H1 (cell line): Measurements from ENCODE around the gene RAB10. TPM values are rescaled to one million over a fixed set of nuclear protein-coding genes. Genes with fewer than 3 reads are reported as not detected.

ENCODE experiments used
- CTCF ChIA-PET: fragments of 300-600 bp; sonication (Branson Sonifier 250); formaldehyde crosslinking; loops from one replicate; lab custom pipeline; 2021; ENCODE audit not compliant: partially characterized antibody; lab: Charles Lee
- POLR2A ChIA-PET: fragments of 300-600 bp; sonication (Branson Sonifier 250); formaldehyde crosslinking; loops from one replicate; lab custom pipeline; 2021; ENCODE audit warnings: inconsistent platforms; ENCODE audit not compliant: partially characterized antibody; lab: Charles Lee
- DNase-seq, 2 experiments: peaks; one replicate each; pipeline versions ENCODE4 v3.0.0 to v3.0.0-alpha.2; 2010 to 2022; ENCODE audit warnings: low spot score in 2 of 2, low read depth in 1 of 2, mixed read lengths in 1 of 2
- FAIRE-seq: peaks from 2 replicates; lab custom pipeline; 2011; peaks lifted over from hg19 to GRCh38; lab: Jason Lieb, UNC
- H2AFZ ChIP-seq: 2 replicates; pipeline ENCODE4 v1.8.1; 2012; ENCODE audit warnings: low read length, inconsistent platforms
- H2AK5ac ChIP-seq: 2 replicates; pipeline ENCODE4 v1.6.1; 2013; ENCODE audit warnings: low read depth, low read length
- H2BK120ac ChIP-seq: replicated peaks from 2 replicates; pipeline ENCODE3; 2013; ENCODE audit warnings: low read depth, low read length, inconsistent platforms
- H2BK12ac ChIP-seq: 2 replicates; pipeline ENCODE4 v1.6.1; 2013; ENCODE audit warnings: low read depth, low read length
- H2BK15ac ChIP-seq: 2 replicates; pipeline ENCODE4 v1.6.1; 2013; ENCODE audit warnings: low read length
- H2BK20ac ChIP-seq: 2 replicates; pipeline ENCODE4 v1.6.1; 2013; ENCODE audit warnings: low read length
- H2BK5ac ChIP-seq: 2 replicates; pipeline ENCODE4 v1.6.1; 2013; ENCODE audit warnings: low read depth, low read length
- H3K14ac ChIP-seq: 2 replicates; pipeline ENCODE4 v1.6.1; 2013; ENCODE audit warnings: inconsistent platforms; ENCODE audit not compliant: insufficient read length
- H3K18ac ChIP-seq: 2 replicates; pipeline ENCODE4 v1.6.1; 2013; ENCODE audit warnings: low read length; ENCODE audit errors: extremely low read depth
- H3K23ac ChIP-seq: 2 replicates; pipeline ENCODE4 v1.6.1; 2013; ENCODE audit warnings: inconsistent platforms; ENCODE audit not compliant: insufficient read length
- H3K23me2 ChIP-seq: 2 replicates; pipeline ENCODE4 v1.6.1; 2013; ENCODE audit warnings: low read depth, low read length
- H3K27ac ChIP-seq: 2 replicates; pipeline ENCODE4 v1.6.1; 2011; ENCODE audit warnings: low read depth, low read length, inconsistent platforms
- H3K27me3 ChIP-seq, 4 experiments: replicated peaks in 1 of 4; 1 replicate in 1 of 4; 2 replicates in 3 of 4; pipeline versions ENCODE4 v1.6.1 to v1.8.1; 2011 to 2013; ENCODE audit warnings: low read length in 3 of 4, mild to moderate bottlenecking in 3 of 4, inconsistent platforms in 2 of 4, mixed read lengths in 2 of 4, moderate library complexity in 1 of 4; ENCODE audit not compliant: control insufficient read depth in 3 of 4, insufficient read depth in 3 of 4; ENCODE audit errors: extremely low read depth in 1 of 4
- H3K36me3 ChIP-seq, 4 experiments: 2 replicates each; pipeline versions ENCODE4 v1.6.1 to v1.8.1; 2011 to 2013; ENCODE audit warnings: mild to moderate bottlenecking in 4 of 4, low read length in 3 of 4, moderate library complexity in 2 of 4, control low read depth in 1 of 4, inconsistent platforms in 1 of 4; ENCODE audit not compliant: insufficient read depth in 4 of 4, control insufficient read depth in 2 of 4
- H3K4ac ChIP-seq: replicated peaks from 2 replicates; pipeline ENCODE3; 2013; ENCODE audit warnings: low read length, low read depth, mixed read lengths, inconsistent platforms; ENCODE audit not compliant: insufficient read length
- H3K4me1 ChIP-seq, 4 experiments: replicated peaks in 1 of 4; 1 replicate in 1 of 4; 2 replicates in 3 of 4; pipeline versions ENCODE4 v1.6.1 to v1.8.1; 2011 to 2013; ENCODE audit warnings: low read length in 3 of 4, inconsistent platforms in 2 of 4, mixed read lengths in 1 of 4; ENCODE audit not compliant: insufficient read depth in 4 of 4, control insufficient read depth in 3 of 4
- H3K4me2 ChIP-seq, 2 experiments: 2 replicates each; pipeline versions ENCODE4 v1.6.1 to v1.8.1; 2011 to 2013; ENCODE audit warnings: low read depth in 2 of 2, low read length in 2 of 2, control low read depth in 1 of 2, inconsistent platforms in 1 of 2, mild to moderate bottlenecking in 1 of 2; ENCODE audit not compliant: insufficient read depth in 1 of 2
- H3K4me3 ChIP-seq, 4 experiments: fragments of 200-600, 300-600 bp in 1 of 4; sonication (generic), shearing (Covaris generic), sonication (Bioruptor Twin) in 1 of 4; 2 replicates each; pipeline versions ENCODE4 v1.5.1 to v1.8.1; 2011 to 2016; ENCODE audit warnings: low read length in 4 of 4, low read depth in 3 of 4, control low read depth in 2 of 4, inconsistent platforms in 2 of 4, mild to moderate bottlenecking in 2 of 4, mixed read lengths in 1 of 4, moderate library complexity in 1 of 4; ENCODE audit not compliant: insufficient read depth in 2 of 4; ENCODE audit errors: extremely low read depth in 1 of 4
- H3K56ac ChIP-seq: replicated peaks from 2 replicates; pipeline ENCODE3; 2013; ENCODE audit warnings: low read depth, mild to moderate bottlenecking, mixed read lengths, low read length, inconsistent platforms; ENCODE audit not compliant: insufficient read length
- H3K79me1 ChIP-seq: 2 replicates; pipeline ENCODE4 v1.6.1; 2013; ENCODE audit warnings: low read depth, low read length, control low read depth
- H3K79me2 ChIP-seq, 2 experiments: 2 replicates each; pipeline versions ENCODE4 v1.6.1 to v1.8.1; 2012 to 2013; ENCODE audit warnings: low read length in 2 of 2, mild to moderate bottlenecking in 2 of 2, inconsistent platforms in 1 of 2; ENCODE audit not compliant: insufficient read depth in 2 of 2, control insufficient read depth in 1 of 2
- H3K9ac ChIP-seq, 4 experiments: replicated peaks in 1 of 4; 1 replicate in 1 of 4; 2 replicates in 3 of 4; pipeline versions ENCODE4 v1.6.1 to v1.8.1; 2011 to 2013; ENCODE audit warnings: low read depth in 3 of 4, low read length in 3 of 4, control low read depth in 2 of 4, mild to moderate bottlenecking in 2 of 4, moderate library complexity in 2 of 4, inconsistent platforms in 1 of 4; ENCODE audit errors: extremely low read depth in 1 of 4
- H3K9me3 ChIP-seq, 2 experiments: 2 replicates each; pipeline versions ENCODE4 v1.6.1 to v1.8.1; 2012 to 2013; ENCODE audit warnings: mild to moderate bottlenecking in 2 of 2, moderate library complexity in 2 of 2, control low read depth in 1 of 2, inconsistent platforms in 1 of 2, low read depth in 1 of 2, low read length in 1 of 2, mixed read lengths in 1 of 2; ENCODE audit not compliant: insufficient read depth in 2 of 2
- H4K20me1 ChIP-seq, 2 experiments: replicated peaks in 1 of 2; 2 replicates each; pipeline versions ENCODE3 to v1.8.1; 2011 to 2013; ENCODE audit warnings: inconsistent platforms in 2 of 2, low read length in 2 of 2, mild to moderate bottlenecking in 1 of 2; ENCODE audit not compliant: insufficient read depth in 2 of 2, control insufficient read depth in 1 of 2
- H4K5ac ChIP-seq: 2 replicates; pipeline ENCODE4 v1.6.1; 2013; ENCODE audit warnings: low read length, low read depth, mixed read lengths, inconsistent platforms; ENCODE audit not compliant: insufficient read length
- H4K8ac ChIP-seq: 2 replicates; pipeline ENCODE4 v1.8.0; 2013; ENCODE audit warnings: mild to moderate bottlenecking, moderate library complexity, low read length, inconsistent platforms; ENCODE audit not compliant: insufficient read depth; ENCODE audit errors: extremely low read depth
- H4K91ac ChIP-seq: replicated peaks from 2 replicates; pipeline ENCODE3; 2013; ENCODE audit warnings: low read length, mixed read lengths, inconsistent platforms; ENCODE audit not compliant: insufficient read length
- CTBP2 ChIP-seq: IDR thresholded peaks from 2 replicates; pipeline ENCODE4 v1.7.0; 2011; ENCODE audit warnings: borderline replicate concordance, mild to moderate bottlenecking, moderate library complexity, mixed read lengths, low read length; ENCODE audit not compliant: insufficient read depth, insufficient read length
- RAD21 ChIP-seq, 2 experiments: IDR thresholded peaks in 1 of 2; conservative IDR thresholded peaks in 1 of 2; 2 replicates each; pipeline ENCODE4 v1.6.1; 2011; ENCODE audit warnings: low read depth in 2 of 2, low read length in 2 of 2, improper control_type of control experiment in 1 of 2, inconsistent platforms in 1 of 2, mild to moderate bottlenecking in 1 of 2, moderate library complexity in 1 of 2
- SAP30 ChIP-seq: fragments of 300-600 bp; sonication (generic); IDR thresholded peaks from 2 replicates; pipeline ENCODE4 v1.7.1; 2012; ENCODE audit warnings: low read length, moderate library complexity, mild to moderate bottlenecking, inconsistent platforms; ENCODE audit not compliant: insufficient read depth, insufficient replicate concordance
- TCF12 ChIP-seq: IDR thresholded peaks from 2 replicates; pipeline ENCODE4 v1.6.1; 2011; ENCODE audit warnings: low read depth, mild to moderate bottlenecking, low read length
- WGBS, 2 experiments: shearing (Covaris generic) in 1 of 2; methylation state at CpG; one replicate each; pipeline versions ENCODE4 v1.1.6 to v1.1.7; 2013 to 2015; ENCODE audit warnings: low lambda C conversion rate in 2 of 2, mixed read lengths in 2 of 2, inconsistent platforms in 1 of 2, low coverage in 1 of 2, missing lambda C conversion rate in 1 of 2; ENCODE audit not compliant: insufficient replicate concordance in 2 of 2, insufficient coverage in 1 of 2, insufficient read length in 1 of 2; ENCODE audit errors: extremely low coverage in 1 of 2, missing lambda C conversion rate in 1 of 2; 5-methylcytosine and 5-hydroxymethylcytosine counted together
- polyA plus RNA-seq, 7 experiments: library from polyadenylated mRNA; depleted of rRNA in 3 of 7; stranded (reverse) in 5 of 7; unstranded in 2 of 7; fragments of >200 nt in 5 of 7; fragments of 200-250 nt in 2 of 7; gene quantifications; 1 replicate in 5 of 7; 2 replicates in 1 of 7; 4 replicates in 1 of 7; pipeline versions ENCODE4 v1.2.1 to v1.2.3, GENCODE V29; 2011 to 2013; ENCODE audit warnings: missing spikeins in 2 of 7, mixed read lengths in 2 of 7
- total RNA-seq: library from RNA; stranded (reverse); fragmentation: NEBNext Ultra II Directional; extraction: Animal tissue kit (Norgen Biotek cat#: 25700); gene quantifications from 2 replicates; pipeline ENCODE4 v1.2.1, GENCODE V29; 2021
- TF ChIP-seq, protein P1 (sequence below), 3 experiments: IDR thresholded peaks; 1 replicate in 2 of 3; 2 replicates in 1 of 3; pipeline versions ENCODE4 v1.5.1 to v1.6.1; 2011; ENCODE audit warnings: low read length in 3 of 3, mild to moderate bottlenecking in 3 of 3, inconsistent platforms in 2 of 3, low read depth in 1 of 3, moderate library complexity in 1 of 3; ENCODE audit not compliant: insufficient read depth in 1 of 3; ENCODE audit errors: control extremely low read depth in 1 of 3

The RAB10 gene
- total and polyA plus RNA-seq, 2 of the 8 experiments (the other 6 are each of a cell fraction or from before 2014, with no cell fraction given) = 42.6 to 136 TPM

GRCh38 chr2:26144953-26145680, 111.2 kb downstream of the RAB10 start:
- no peak overlapping the region for H3K27ac ChIP-seq
- H3K18ac ChIP-seq = no peak overlapping the region
- H3K4ac ChIP-seq = no peak overlapping the region
- H4K8ac ChIP-seq = no peak overlapping the region
- no peaks in the 10 kb centered on the region for H3K79me2 ChIP-seq
- ChIA-PET CTCF (interaction anchor here (0.6 to 11.3 kb wide), 38 partner anchors 9 to 1600 kb away, joined by 3 to 92 read pairs (median 4); partner anchors contain the start of gene RAB10), POLR2A (interaction anchor here (0.6 to 0.8 kb wide), 4 partner anchors 26 to 163 kb away, joined by 3 read pairs; no protein-coding TSS in a partner anchor)
- DNase-seq = peak; percentile 50 to 81
- H3K56ac ChIP-seq = no peak overlapping the region
- no peaks in the 10 kb centered on the region for H3K36me3 ChIP-seq
- H3K4me3 ChIP-seq = no peak overlapping the region
- no peak overlapping the region for H2AFZ ChIP-seq
- no peak overlapping the region for H3K23ac ChIP-seq
- H2BK12ac ChIP-seq = no peak overlapping the region
- TF ChIP-seq CTBP2 (no peak), SAP30 (no peak), RAD21 (IDR thresholded peaks at IDR 0.05 in 1 of 2, conservative IDR thresholded peaks at IDR 0.05 in 1 of 2; ENCODE audit: low read depth in 2 of 2, low read length in 2 of 2) (peak; percentile 93 to 96), TCF12 (no peak)
- TF ChIP-seq, protein P1, sequence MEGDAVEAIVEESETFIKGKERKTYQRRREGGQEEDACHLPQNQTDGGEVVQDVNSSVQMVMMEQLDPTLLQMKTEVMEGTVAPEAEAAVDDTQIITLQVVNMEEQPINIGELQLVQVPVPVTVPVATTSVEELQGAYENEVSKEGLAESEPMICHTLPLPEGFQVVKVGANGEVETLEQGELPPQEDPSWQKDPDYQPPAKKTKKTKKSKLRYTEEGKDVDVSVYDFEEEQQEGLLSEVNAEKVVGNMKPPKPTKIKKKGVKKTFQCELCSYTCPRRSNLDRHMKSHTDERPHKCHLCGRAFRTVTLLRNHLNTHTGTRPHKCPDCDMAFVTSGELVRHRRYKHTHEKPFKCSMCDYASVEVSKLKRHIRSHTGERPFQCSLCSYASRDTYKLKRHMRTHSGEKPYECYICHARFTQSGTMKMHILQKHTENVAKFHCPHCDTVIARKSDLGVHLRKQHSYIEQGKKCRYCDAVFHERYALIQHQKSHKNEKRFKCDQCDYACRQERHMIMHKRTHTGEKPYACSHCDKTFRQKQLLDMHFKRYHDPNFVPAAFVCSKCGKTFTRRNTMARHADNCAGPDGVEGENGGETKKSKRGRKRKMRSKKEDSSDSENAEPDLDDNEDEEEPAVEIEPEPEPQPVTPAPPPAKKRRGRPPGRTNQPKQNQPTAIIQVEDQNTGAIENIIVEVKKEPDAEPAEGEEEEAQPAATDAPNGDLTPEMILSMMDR (IDR thresholded peaks at IDR 0.05; ENCODE audit: control extremely low read depth in 1 of 3, insufficient read depth in 1 of 3, low read depth in 1 of 3, low read length in 3 of 3) = peak; percentile 52 to 89 (median 78)
- H3K4me2 ChIP-seq = no peak overlapping the region
- WGBS, 2 experiments = 35% methylated on average over 11 of the region's 11 CpGs; no CpG with 5 or more reads in 1 of the 2 experiments
- no peaks in the 10 kb centered on the region for H3K23me2 ChIP-seq
- peak; percentile 62 for FAIRE-seq
- no peaks in the 10 kb centered on the region for H3K4me1 ChIP-seq
- H2BK5ac ChIP-seq = no peak overlapping the region
- no peak overlapping the region for H2AK5ac ChIP-seq
- no peak overlapping the region for H3K14ac ChIP-seq
- no peak overlapping the region for H3K9ac ChIP-seq
- H2BK20ac ChIP-seq = no peak overlapping the region
- no peaks in the 10 kb centered on the region for H3K9me3 ChIP-seq
- H2BK15ac ChIP-seq = no peak overlapping the region
- H4K20me1 ChIP-seq = no peaks in the 10 kb centered on the region
- H4K5ac ChIP-seq = no peak overlapping the region
- no peak overlapping the region for H2BK120ac ChIP-seq
- H3K27me3 ChIP-seq = no peaks in the 10 kb centered on the region
- H4K91ac ChIP-seq = no peak overlapping the region
- H3K79me1 ChIP-seq = no peaks in the 10 kb centered on the region
